Stimulated activated CD8-positive, alpha-beta memory T cell treated with anti-CD3 and anti-CD28 coated beads, Interleukin-4, amount 100 ng/mL, for 48 hours (primary cell): ENCODE results near the gene EEF1AKMT3.
A peak's percentile ranks its signal among the peaks of the same experiment; 100 is the strongest.

Experiments used
- DNase-seq: peaks from one replicate; pipeline ENCODE4 v3.0.0-alpha.2; 2020

Gene EEF1AKMT3

DNA sequence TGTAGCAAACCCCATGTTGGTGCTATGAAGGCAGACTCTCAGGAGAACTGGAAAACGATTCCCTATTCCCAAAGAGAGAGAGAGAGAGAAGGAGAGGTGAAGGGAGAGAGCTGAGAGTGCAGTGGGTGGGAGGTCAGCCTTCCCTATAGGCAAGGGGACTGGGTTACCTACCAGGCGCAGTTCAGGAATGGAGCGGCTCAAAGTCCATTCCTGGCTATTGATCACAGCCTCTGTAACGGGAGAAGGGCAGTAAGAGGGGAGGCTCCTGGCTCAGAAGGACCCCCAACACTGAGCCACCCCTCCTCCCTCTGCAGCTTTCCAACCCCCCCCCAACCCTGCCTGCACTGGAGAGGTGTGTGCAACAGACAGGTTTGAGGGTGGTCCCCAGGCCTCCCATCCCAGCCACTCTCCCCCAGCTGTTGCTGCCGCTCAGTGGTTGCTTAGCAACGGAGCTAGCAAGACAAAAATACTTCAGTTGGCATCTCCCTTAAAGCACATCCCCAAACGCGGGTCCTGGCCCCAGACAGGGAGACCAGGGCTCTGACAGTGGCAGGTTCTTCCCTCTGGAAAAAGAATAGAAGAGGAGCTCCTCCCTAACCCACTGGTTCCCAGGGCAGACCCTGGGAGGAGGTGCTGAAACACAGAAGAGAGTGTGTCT lies 37.1 kb upstream of the EEF1AKMT3 start:
- DNase-seq: no peak

DNA sequence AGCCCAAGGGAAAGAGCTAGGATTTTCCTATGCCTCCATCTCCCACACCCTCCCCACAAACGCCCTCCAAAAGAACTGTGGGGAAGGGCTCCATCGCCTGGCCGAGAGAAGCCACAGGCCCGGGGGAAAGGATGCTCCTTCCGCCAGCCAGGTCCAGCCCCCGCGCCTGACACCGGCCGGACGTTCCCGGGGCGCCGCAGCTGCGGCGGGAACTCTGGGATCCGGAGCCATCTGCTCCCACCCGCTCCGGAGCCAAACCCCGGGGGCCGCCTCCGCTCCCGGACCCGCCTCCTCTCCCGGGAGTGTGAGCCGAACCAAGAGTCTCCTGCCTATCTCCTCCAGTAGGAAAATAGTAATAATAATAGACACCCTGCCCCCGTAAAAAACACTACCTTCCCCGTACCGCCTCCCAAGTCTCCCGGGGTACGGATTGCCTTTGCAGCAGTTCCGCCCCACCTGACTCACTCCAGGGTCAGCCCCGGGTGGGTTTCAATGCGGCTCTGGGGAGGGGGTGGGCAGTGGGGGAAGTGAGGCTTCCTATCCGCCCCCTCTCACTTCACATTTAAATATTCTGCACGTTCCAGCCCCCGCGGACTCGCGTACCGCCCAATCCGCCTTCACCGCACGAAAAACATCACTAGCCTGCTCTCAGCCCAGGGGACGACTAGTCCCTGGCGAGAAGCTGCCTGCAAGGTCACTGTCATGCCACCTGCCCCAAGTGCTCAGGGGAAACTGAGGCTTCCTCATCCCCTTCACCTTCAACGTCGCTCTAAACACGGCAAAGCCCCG lies 36.3 kb upstream of the EEF1AKMT3 start:
- DNase-seq: no peak

GRCh38 chr12:57736741-57737466 lies 35.5 kb upstream of the EEF1AKMT3 start:
- no peak for DNase-seq

DNA sequence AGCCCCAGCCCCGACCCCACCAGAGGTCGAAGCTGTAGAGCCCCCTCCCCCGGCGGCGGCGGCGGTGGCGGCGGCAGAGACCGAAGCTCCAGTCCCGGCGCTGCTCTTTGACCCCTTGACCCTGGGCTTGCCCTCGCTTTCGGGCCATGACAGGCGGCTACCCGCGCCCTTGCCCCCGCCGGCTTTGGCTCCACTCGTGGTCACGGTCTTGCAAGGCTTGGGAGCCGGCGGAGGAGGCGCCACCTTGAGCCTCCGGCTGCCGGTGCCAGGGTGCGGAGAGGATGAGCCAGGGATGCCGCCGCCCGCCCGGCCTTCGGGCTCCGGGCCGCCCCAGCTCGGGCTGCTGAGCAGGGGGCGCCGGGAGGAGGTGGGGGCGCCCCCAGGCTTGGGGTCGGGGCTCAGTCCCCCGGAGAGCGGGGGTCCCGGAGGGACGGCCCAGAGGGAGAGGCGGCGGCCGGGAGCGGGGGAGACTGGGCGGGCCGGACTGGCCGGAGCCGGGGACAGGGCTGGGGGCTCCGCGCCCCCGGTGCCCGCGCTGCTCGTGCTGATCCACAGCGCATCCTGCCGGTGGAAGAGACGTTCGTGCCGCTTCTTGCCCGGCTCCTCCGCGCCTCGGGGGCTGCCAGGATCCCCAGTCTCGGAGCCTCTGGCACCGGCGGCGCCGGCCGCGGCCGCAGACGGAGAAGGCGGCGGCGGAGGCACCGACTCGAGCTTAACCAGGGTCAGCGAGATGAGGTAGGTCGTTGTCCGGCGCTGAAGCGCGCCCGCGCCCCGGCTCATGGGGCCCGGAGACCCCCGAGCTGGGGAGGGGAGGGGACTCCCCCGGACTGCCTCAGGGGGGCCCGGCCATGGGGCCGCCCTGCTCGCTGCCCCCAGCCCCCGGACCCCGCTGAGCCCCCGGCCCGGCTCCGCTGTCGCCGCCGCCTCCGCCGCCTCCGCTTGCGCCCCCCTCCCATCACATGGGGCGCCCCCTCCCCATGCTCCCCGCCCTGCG lies 34.6 kb upstream of the EEF1AKMT3 start:
- no peak for DNase-seq

- no peak for DNase-seq
Observed at GRCh38 chr12:57738661-57739237, 33.7 kb upstream of the EEF1AKMT3 start, which contains the start of gene AGAP2. Gene AGAP2 (minus strand): TSS chr12:57738742. CDS start chr12:57738246, 496 bp downstream.

- DNase-seq: no peak
Observed at GRCh38 chr12:57739387-57739786, 33.0 kb upstream of the EEF1AKMT3 start.

- DNase-seq: no peak
Observed at GRCh38 chr12:57739914-57740538, 32.4 kb upstream of the EEF1AKMT3 start.

- DNase-seq: peak; percentile 81
Observed at GRCh38 chr12:57740656-57741412, 31.6 kb upstream of the EEF1AKMT3 start.

GRCh38 chr12:57741413-57741789 lies 31.0 kb upstream of the EEF1AKMT3 start:
- DNase-seq: no peak

DNA sequence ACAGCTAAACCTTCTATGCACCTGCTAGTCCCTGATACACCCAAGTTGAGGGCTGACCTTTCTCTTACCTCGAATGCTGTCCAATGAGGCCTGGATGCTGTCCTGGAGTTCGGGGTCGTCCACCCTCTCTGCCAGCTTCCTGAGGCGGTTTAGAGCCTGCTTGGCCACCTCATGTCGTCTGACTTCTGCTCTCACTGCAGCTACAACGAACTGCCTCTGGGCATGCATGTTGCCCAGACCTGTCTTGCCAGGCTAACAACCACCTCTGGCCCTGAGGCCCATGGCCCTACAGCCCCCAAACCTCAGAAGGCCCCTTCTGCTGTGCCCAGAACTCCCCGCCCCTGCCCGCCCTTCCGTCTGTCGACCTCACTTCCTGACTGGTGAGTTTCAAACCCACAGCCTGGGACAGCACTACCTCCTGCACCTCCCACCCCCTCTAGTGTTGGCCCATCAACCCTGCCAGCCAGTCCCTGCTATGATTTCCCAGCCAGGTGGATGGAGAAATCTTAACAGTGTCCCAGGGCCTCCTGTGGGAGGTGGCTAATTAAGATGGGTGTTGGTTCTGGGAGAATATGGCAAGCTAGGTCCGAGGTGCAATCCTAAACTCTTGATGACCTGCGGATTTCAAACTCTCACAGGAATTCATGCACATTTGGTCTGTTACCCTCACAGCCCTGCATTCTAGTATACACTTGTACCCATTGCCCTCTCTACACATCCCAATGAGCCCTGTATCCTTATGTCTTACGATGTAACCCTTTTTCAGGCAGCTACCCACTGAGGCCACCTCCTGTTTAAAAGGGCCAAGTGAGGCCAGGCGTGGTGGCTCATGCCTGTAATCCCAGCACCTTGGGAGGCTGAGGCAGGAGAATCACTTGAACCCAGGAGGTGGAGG lies 30.3 kb upstream of the EEF1AKMT3 start:
- peak; percentile 84 for DNase-seq

- DNase-seq: no peak
Observed at GRCh38 chr12:57743769-57744168, 28.6 kb upstream of the EEF1AKMT3 start.

DNA sequence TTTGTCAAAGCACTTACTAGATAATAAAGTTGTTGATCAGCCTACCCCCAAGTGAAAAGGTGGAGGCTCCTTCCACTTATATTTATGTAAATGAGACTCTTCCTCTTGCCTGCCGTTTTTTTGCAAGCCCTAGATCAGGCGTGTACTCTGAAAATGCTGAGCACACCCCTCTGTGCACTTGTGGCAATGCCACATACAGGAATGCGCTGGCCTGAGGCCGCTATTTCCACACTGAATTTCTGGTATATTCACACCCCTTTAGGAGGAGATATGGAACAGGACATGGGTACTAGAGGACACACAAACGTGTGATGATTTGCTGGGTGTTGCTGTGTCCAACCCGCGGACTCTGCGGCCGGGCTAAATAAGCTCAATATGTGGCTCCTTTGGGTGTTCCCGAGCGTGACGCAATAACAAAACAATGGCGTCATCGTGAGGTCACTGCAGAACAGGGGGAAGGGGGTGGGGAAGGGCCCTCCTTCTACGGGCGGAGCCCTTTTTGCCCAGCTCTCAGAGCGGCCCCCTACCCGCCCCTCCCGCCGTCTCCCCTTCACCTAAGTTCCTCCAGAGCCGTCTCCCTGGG lies 28.1 kb upstream of the EEF1AKMT3 start:
- peak; percentile 90 for DNase-seq

GRCh38 chr12:57744777-57745484 lies 27.5 kb upstream of the EEF1AKMT3 start, which contains the start of gene TSPAN31:
Gene TSPAN31 (plus strand): TSS chr12:57745039. CDS start chr12:57745155, 116 bp downstream.
- DNase-seq: peak; percentile 97

DNA sequence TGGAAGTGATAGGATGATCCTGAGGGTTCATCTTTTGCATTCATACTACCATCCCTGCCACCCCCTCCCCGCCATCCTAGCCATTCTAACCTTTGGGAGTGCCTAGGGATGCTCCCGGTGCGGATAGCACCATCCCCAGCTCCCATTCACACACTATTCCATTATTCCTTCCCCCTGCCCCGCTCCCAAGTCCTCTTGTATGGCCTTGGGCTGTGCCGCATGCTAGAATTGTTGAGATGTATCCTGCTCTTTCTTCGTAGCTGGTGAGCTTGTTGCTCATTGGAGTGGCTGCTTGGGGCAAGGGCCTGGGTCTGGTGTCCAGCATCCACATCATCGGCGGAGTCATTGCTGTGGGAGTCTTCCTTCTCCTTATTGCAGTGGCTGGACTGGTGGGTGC lies 26.9 kb upstream of the EEF1AKMT3 start:
- DNase-seq: no peak

DNA sequence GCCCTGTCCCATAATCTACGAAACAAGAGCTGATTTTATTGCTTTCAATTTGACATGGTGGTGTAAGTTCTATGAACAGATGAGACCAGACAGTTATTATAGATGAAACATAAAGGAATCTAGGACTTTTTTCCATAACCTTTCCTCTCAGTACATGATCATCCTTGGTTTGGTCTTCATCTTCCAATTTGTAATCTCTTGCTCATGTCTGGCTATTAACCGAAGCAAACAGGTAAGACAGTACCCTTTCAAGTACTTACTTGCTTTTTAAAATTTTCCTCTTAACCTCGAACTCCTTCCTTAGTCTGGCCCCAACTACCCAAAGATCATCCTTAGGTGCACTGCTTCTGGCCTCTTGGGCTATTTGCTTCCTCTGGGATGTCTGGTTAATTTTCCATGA lies 26.4 kb upstream of the EEF1AKMT3 start:
- DNase-seq: no peak

- DNase-seq: no peak
Observed at GRCh38 chr12:57749061-57749460, 23.4 kb upstream of the EEF1AKMT3 start.

DNA sequence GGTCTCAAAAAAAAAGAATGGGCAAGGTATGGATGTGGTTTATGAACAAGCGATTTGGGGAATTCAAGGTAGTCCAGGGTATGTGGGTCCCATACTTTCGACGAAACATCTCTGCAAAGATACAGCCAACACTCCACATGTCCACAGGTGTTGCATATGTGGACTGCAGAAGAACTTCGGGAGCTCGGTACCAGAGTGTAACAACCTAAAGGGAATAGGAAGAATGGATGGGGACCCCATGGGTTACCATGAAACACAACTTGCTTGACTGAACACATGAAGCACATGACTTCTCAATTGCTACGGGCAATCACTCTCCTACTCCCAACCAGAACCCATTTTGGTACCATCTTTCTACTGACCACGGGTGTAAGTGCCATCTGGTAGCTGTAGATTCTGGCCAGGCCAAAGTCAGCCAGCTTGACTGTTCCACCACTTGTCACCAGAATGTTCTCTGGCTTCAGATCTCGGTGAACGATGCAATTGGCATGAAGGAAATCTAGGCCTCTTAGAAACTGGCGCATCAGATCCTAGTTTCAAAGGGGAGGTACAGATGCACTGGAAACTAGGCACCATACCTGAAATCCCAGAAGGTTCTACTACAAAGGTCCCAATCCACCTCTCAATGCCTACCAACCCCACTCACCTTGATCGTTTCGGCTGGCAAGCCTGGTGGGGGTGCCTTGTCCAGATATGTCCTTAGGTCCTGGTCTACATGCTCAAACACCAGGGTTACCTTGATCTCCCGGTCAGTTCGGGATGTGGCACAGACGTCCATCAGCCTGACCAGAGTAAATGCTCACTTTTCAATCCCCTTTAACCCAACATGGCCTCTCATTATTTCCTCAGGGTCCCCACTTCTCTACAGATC lies 21.6 kb upstream of the EEF1AKMT3 start:
- no peak for DNase-seq

DNA sequence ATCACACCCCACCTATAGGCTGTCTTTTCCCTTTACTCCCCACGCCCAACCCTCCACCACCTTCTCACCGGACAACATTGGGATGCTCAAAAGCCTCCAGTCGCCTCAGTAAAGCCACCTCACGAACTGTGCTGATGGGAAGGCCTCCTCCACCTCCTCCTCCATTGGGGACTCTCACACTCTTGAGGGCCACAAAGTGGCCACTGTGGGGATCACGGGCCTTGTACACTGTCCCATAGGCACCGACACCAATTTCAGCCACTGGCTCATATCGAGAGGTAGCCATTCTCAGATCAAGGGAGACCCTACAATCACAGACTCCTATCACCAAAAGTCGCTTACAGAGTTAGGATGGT lies 21.0 kb upstream of the EEF1AKMT3 start:
- no peak for DNase-seq
